ENCODE measurements around the gene TPSD1. TPM values are rescaled to one million over a fixed set of nuclear protein-coding genes. Genes with fewer than 3 reads are reported as not detected.

The TPSD1 gene
- total and polyA plus RNA-seq, 2 experiments from 2014 or later = not detected

DNA sequence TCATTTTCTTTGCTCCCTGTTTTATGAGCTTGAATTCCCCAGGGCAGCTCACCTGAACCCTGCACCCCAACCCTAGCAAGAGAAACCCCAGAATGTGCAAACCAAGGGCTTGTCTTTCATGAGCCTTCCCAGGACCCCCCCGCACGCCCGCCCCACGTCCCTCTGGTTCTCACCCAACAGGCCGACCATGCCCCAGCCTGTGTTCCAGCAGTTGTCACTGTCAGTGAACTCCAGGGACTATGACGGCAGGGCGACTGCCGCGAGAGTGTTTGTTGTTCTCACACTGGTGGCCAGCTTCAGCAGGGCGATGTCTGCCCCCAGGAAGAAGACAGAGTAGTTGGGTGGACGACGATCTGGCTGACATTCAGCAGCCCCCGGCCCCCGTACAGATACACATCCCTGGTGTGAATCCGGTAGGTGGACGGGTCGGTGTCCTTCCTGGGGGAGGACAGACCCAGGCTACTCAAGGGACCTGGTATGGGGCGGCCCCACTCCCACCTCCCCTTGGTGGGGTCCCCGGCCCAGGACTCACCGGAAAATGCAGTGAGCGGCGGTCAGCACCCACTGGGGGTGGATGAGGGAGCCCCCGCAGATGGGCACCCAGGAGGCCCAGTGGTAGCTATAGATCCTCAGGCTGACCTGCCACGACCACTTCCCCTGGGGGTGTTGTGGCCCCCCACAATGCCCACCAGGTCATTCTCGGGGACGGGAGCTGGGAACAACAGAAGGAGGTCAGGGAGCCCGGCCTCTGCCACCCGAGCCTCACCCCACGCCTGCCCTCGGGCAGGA is 20.1 kb downstream of the TPSD1 start:
- DNase-seq (ENCODE audit: low spot score) = no peak
- Histone ChIP-seq H2AFZ (no peak overlapping the region), H3K9me2 (replicated peaks; ENCODE audit: insufficient read depth) (no peaks in the 10 kb centered on the region), H4K20me1 (ENCODE audit: insufficient read depth, poor library complexity, severe bottlenecking) (no peaks in the 10 kb centered on the region), H3K4me1 (ENCODE audit: insufficient read depth) (peaks cover 13% of the 10 kb centered on the region), H3K4me3 (no peak overlapping the region), H3K36me3 (replicated peaks; ENCODE audit: insufficient read depth, low read depth) (no peaks in the 10 kb centered on the region), H3K27me3 (no peaks in the 10 kb centered on the region), H3K9me3 (ENCODE audit: low read depth) (no peaks in the 10 kb centered on the region), H3K4me2 (no peak overlapping the region), H3K27ac (no peak overlapping the region), H3K79me2 (no peaks in the 10 kb centered on the region)
- 90% methylated on average over 30 of the region's 30 CpGs for WGBS (ENCODE audit: low lambda C conversion rate, missing lambda C conversion rate)
- TF ChIP-seq EZH2 (IDR thresholded peaks at IDR 0.05; ENCODE audit: borderline replicate concordance) = no peak
- TF ChIP-seq CTCF (IDR thresholded peaks at IDR 0.05; ENCODE audit: poor library complexity) = no peak
- TF ChIP-seq EZH2phosphoT487 (IDR thresholded peaks at IDR 0.05; ENCODE audit: low read depth, severe bottlenecking, unreplicated experiment) = no peak

DNA sequence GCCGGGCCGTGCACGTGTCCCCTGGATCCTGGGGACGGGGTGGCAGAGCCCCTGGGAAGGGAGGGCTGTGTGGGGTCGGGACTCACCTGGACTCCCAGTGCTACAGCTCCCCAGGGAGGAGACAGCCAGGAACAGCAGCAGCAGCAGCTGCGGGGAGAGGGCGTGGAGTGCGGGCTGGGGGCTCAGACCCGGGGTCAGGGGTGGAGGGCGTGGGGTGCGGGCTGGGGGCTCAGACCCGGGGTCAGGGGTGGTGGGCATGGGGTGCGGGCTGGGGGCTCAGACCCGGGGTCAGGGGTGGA is 20.7 kb downstream of the TPSD1 start:
- Histone ChIP-seq H3K36me3 (replicated peaks; ENCODE audit: insufficient read depth, low read depth) (no peaks in the 10 kb centered on the region), H2AFZ (no peak overlapping the region), H3K79me2 (no peaks in the 10 kb centered on the region), H3K27me3 (no peaks in the 10 kb centered on the region), H3K9me3 (ENCODE audit: low read depth) (no peaks in the 10 kb centered on the region), H3K27ac (no peak overlapping the region), H3K9me2 (replicated peaks; ENCODE audit: insufficient read depth) (no peaks in the 10 kb centered on the region), H3K4me2 (no peak overlapping the region), H3K4me1 (ENCODE audit: insufficient read depth) (peaks cover 12% of the 10 kb centered on the region), H3K4me3 (no peak overlapping the region), H4K20me1 (ENCODE audit: insufficient read depth, poor library complexity, severe bottlenecking) (no peaks in the 10 kb centered on the region)
- TF ChIP-seq EZH2 (IDR thresholded peaks at IDR 0.05; ENCODE audit: borderline replicate concordance) (no peak), CTCF (IDR thresholded peaks at IDR 0.05; ENCODE audit: poor library complexity) (no peak), EZH2phosphoT487 (IDR thresholded peaks at IDR 0.05; ENCODE audit: low read depth, severe bottlenecking, unreplicated experiment) (no peak)
- no peak for DNase-seq (ENCODE audit: low spot score)
- WGBS (ENCODE audit: low lambda C conversion rate, missing lambda C conversion rate) = 83% methylated on average over 4 of the region's 14 CpGs

- Histone ChIP-seq H3K27ac (no peak overlapping the region), H3K9me2 (replicated peaks; ENCODE audit: insufficient read depth) (no peaks in the 10 kb centered on the region), H3K79me2 (no peaks in the 10 kb centered on the region), H3K27me3 (no peaks in the 10 kb centered on the region), H3K4me2 (no peak overlapping the region), H3K36me3 (replicated peaks; ENCODE audit: insufficient read depth, low read depth) (no peaks in the 10 kb centered on the region), H3K9me3 (ENCODE audit: low read depth) (no peaks in the 10 kb centered on the region), H3K4me3 (no peak overlapping the region), H2AFZ (no peak overlapping the region), H3K4me1 (ENCODE audit: insufficient read depth) (peaks cover 6% of the 10 kb centered on the region), H4K20me1 (ENCODE audit: insufficient read depth, poor library complexity, severe bottlenecking) (no peaks in the 10 kb centered on the region)
- DNase-seq (ENCODE audit: low spot score) = no peak
- TF ChIP-seq EZH2 (IDR thresholded peaks at IDR 0.05; ENCODE audit: borderline replicate concordance) (no peak), EZH2phosphoT487 (IDR thresholded peaks at IDR 0.05; ENCODE audit: low read depth, severe bottlenecking, unreplicated experiment) (no peak), CTCF (IDR thresholded peaks at IDR 0.05; ENCODE audit: poor library complexity) (no peak)
- WGBS (ENCODE audit: low lambda C conversion rate, missing lambda C conversion rate) = 85% methylated on average over 15 of the region's 19 CpGs
These were observed 21.3 kb downstream of the TPSD1 start for GRCh38 chr16:1277151-1277598.
